ENCODE results near the gene DSN1.
A peak's percentile ranks its signal among the peaks of the same experiment; 100 is the strongest.

DNA sequence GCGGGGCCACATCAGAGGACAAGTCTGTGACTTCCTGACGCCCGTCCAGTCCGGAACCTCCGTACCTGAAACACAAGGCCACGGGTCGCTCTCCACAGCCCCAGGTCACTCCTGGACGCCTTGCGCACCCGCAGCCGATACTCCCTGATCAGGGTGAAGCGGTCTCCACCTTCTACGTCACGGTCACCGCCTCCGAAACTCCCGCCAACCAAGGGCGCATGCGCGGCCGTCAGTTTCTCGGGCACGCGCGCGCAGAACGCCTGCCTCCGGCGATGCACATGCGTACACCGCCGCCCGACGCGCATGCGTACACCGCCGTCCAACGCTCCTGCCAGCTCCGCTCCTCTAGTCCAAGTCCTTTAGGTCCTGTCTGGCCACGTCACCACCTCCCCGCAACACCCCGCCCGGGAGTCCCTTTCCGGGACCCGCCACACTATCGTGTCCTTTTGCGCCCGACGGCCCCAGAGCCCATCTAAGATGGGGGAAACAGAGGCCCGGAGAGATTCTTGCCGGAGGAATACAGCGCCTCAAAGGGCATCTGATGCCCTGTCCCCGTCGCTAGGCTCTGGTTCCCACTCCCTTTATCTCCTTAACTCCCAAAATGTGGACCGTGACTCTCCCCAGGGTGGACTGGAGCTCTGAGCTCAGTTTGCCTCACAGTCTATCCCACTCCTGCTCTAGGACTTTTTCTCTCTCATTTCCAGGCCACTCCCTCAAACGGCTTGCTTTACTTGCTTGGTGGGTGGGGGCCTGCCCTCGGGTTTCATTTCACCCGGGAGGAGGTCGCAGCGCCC is at the start of gene DSN1:
- TF ChIP-seq, protein P1, sequence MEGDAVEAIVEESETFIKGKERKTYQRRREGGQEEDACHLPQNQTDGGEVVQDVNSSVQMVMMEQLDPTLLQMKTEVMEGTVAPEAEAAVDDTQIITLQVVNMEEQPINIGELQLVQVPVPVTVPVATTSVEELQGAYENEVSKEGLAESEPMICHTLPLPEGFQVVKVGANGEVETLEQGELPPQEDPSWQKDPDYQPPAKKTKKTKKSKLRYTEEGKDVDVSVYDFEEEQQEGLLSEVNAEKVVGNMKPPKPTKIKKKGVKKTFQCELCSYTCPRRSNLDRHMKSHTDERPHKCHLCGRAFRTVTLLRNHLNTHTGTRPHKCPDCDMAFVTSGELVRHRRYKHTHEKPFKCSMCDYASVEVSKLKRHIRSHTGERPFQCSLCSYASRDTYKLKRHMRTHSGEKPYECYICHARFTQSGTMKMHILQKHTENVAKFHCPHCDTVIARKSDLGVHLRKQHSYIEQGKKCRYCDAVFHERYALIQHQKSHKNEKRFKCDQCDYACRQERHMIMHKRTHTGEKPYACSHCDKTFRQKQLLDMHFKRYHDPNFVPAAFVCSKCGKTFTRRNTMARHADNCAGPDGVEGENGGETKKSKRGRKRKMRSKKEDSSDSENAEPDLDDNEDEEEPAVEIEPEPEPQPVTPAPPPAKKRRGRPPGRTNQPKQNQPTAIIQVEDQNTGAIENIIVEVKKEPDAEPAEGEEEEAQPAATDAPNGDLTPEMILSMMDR (IDR thresholded peaks at IDR 0.05) = peak in 2 of 6 experiments; percentile 22 to 54
- peak; percentile 12 to 86 for TF ChIP-seq POLR2A (IDR thresholded peaks at IDR 0.05)

Data from thyroid gland (tissue), 4 donors.